Measurements from ENCODE around the gene OR8B4.
"Not testable (repeated sequence)": the region's sequence is repeated elsewhere in the genome, so short reads cannot be mapped to it uniquely, and the experiment has no call there.

OR8B4 gene, protein sequence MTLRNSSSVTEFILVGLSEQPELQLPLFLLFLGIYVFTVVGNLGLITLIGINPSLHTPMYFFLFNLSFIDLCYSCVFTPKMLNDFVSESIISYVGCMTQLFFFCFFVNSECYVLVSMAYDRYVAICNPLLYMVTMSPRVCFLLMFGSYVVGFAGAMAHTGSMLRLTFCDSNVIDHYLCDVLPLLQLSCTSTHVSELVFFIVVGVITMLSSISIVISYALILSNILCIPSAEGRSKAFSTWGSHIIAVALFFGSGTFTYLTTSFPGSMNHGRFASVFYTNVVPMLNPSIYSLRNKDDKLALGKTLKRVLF

GRCh38 chr11:124424384-124424921, at the start of gene OR8B4:
Gene OR8B4, minus strand, starts transcription at chr11:124424871. Its CDS starts 0 bp downstream, at chr11:124424871.
- DNase-seq: no peak

DNA sequence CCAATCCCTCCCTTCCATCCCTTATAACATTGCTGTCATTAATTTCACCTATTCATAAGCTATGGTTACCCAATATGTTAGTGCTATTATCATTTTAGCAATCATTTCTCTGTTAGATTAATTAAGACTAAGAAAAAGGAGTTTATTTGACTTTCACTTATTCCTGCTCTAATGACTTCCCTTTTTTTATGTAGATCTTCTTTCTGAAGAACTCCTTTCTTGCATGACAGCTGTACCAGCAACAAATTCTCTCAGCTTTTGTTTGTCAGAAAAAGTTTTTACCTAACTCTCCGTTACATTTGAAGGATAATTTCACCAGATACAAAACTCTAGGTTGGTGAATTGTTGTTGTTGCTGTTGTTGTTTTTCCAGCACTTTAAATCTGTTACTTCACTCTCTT, 49.4 kb upstream of the OR8B4 start:
- DNase-seq: peak; percentile 39

DNA sequence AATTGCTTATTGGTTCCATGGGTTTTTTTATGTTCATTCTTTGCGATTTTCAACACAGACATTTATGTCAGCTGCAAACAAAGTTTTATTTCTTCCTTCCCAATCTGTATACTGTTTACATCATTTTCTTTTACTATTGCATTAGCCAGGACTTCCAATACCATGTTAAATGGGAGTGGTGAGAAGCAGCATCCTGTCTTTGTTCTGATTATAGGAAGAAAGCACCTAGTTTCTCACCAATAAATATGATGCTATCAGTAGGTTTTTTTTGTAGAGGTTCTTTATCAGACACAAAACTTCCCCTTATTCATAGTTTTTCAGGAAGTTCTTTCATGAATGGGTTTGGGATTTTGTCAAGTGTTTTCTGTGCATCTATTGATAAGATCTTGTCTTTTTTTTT, 48.8 kb upstream of the OR8B4 start:
- peak; percentile 50 for DNase-seq

GRCh38 chr11:124470561-124471227, 46.0 kb upstream of the OR8B4 start:
- DNase-seq: no peak

DNA sequence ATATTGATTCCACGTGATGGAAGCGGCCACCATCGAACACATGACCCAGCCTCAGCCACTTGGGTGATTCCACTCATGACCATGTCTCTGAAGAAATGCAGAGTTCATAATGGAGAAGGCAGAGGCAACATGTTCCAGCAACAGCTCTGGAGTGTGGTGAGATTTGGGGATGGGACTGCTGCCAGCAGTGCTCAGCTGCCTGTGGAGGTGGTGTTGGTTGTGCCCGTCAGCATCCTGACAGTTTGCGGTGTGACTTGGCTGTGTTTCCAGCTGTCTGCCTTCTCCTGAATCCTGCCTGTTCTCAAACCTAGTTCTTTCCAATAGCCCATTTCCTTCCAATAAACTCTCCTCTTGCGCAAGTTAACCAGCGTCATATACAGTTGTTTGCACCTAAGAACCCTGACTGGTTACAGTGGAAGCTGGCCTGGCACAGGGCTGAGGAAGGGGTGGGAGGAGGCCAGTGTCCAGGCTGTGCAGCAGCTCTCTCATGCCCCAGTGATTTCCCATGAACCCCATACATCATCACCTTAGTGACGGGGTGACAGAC, 42.8 kb upstream of the OR8B4 start:
- DNase-seq: no peak

DNA sequence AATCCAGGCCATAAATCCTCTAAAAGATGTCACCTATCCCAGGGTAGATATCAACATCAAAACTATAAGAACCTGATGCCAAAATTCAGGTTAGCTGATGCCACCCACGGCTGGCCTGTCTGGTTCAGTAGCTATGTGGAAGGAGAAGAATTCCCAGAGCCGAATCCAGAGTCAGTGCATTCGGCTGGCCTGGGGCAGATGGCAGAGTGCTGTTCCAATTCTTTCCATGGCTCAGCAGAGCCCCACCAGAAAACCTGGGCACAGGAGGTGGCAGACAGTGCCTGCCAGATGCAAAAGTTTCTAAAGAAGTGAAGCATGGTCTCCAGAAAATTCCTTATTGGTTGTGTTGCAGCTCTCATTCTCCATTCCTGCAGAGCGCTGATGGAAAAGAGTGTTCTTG, 40.7 kb upstream of the OR8B4 start:
- no peak for DNase-seq

GRCh38 chr11:124463990-124464389, 39.3 kb upstream of the OR8B4 start:
- no peak for DNase-seq

GRCh38 chr11:124463324-124463723, 38.7 kb upstream of the OR8B4 start:
- DNase-seq: no peak

GRCh38 chr11:124460459-124460858, 35.8 kb upstream of the OR8B4 start:
- DNase-seq: peak; percentile 75

GRCh38 chr11:124459379-124459778, 34.7 kb upstream of the OR8B4 start:
- not testable (repeated sequence) for DNase-seq

DNA sequence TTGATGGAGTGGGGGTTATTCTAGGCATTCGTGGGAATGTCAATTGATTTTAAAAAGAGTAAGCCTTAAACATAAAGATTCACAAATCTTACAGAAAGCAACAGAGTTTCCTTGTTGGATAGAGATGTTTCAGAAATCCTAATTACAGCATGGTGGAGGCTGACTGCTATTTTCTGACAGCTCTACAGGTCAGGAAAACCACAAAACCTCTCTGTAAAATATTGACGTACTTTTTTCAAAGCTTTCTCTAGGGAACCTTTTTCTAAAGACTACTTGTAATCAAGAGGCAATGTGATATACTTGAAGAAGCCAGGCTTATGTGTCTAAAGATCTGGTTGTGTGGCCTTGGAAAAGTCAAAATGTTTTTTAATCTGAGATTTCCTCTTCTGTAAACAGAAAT, 29.9 kb upstream of the OR8B4 start:
- DNase-seq: peak; percentile 35

- DNase-seq: peak; percentile 92
Observed at GRCh38 chr11:124446916-124447315, 22.2 kb upstream of the OR8B4 start.

GRCh38 chr11:124445646-124446150, 21.0 kb upstream of the OR8B4 start, which contains the start of gene OR8B8:
Gene OR8B8, minus strand, starts transcription at chr11:124445696. Its CDS starts 4,611 bp downstream, at chr11:124441085.
- DNase-seq: peak; percentile 52

DNA sequence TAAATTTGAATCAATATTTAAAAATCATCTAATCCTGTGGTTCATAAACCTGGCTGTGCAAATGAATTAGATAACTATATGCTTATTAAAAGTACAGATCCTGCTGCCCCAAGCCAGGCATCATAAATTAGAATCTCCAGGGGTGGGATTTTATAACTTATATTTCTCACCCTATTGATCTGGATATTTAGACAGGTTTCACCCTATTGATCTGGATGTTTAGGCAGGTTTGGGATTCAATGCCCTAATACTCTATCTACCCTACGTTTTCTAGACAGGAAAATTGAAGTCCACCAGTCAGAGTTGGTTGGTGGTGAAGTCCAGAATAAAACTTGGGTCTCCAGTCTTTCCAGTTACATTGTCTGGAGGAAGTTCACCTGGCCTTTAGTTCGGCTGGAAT, 18.2 kb upstream of the OR8B4 start:
- no peak for DNase-seq

DNA sequence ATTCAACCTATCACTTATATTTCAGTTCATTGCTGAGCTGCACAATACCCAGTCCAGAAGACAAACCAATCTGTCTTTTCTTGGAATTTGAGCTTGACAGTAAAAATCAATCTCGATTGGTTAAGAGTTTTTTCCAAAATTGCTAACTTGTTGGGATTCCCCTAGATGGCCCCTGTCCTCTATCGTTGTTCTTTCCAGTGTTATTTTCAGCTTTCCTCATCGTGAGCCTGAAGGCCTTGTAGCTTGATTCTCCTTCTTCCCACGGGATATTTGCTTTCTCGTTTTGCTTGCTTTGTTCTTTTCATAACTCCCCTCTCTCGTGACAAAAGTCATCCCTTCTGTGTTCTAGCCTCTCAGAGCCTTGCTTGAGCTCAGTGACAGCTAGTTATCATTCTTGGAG, 17.8 kb upstream of the OR8B4 start:
- peak; percentile 66 for DNase-seq

DNA sequence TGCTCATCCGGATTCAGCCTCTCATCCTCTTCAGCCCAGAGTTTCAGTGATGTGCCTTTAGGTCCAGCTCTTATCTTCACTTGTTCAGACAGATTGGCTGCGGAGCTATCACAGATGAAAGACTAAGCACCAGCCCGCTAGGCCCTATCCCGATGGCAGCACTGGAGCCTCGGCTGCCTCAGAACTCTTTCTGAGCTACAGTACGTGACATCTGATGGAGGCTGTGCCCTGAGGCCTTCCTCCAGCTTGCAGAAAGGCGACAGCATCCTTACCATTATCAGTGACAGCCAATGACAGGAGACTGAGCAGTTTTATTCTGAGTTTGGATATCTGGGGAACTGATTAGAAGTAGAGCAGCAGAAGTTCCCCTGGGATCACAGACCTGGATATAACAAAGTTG, 16.8 kb upstream of the OR8B4 start:
- peak; percentile 78 for DNase-seq

GRCh38 chr11:124441081-124441480, 16.4 kb upstream of the OR8B4 start:
- DNase-seq: no peak

DNA sequence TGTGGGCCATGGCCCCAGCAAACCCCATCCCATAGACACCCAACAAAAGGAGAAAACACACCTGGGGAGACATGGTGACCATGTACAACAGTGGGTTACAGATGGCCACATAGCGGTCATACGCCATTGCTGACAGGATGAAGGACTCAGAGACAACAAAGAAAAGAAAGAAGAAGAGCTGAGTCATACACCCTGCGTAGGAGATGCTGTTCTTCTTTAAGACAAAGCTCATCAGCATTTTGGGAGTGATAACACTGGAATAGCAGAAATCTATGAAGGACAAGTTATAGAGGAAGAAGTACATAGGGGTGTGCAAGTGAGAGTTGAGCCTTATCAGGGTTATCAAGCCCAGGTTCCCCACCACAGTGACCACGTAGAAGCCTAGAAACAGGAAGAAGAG, 15.9 kb upstream of the OR8B4 start:
- DNase-seq: peak; percentile 97

DNA sequence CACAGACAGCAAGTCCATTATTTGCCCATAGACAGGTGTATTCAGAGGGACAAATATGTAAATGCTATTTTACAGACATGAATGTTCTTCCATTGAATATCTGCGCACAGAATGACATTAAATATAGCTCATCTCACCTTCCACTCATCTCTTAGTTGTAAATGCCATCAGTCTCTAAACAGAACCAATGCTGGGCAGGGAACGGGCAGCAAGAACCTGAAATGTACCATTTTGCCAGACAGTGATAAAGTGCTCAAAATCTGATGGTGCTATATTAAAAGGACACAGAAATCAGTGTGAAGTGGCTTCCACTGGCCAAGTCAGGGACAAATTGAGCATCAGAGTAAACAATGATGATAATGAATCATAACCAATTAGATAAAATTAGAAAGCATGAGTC, 10.0 kb upstream of the OR8B4 start:
- DNase-seq: no peak

GRCh38 chr11:124429599-124429998, 4.9 kb upstream of the OR8B4 start:
- peak; percentile 66 for DNase-seq

DNA sequence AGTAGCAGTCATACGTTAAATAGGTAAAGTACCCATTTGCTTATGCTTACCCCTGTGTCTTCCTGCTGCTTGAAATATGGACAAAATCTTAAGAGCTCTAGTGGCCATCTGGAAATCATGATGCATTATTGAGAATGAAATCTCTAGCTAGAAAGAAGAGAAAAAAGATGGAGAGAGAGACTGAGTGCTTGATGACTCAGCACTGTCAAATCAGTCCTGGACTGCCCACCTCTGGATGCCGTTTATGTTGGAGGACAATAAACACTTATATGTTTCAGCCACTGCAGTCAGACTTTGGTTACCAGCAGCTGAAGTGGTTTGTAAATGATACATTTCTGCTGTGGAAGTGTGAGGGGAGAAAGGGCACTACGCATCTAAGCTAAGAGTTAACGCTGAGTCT, 3.6 kb downstream of the OR8B4 start:
- no peak for DNase-seq

DNA sequence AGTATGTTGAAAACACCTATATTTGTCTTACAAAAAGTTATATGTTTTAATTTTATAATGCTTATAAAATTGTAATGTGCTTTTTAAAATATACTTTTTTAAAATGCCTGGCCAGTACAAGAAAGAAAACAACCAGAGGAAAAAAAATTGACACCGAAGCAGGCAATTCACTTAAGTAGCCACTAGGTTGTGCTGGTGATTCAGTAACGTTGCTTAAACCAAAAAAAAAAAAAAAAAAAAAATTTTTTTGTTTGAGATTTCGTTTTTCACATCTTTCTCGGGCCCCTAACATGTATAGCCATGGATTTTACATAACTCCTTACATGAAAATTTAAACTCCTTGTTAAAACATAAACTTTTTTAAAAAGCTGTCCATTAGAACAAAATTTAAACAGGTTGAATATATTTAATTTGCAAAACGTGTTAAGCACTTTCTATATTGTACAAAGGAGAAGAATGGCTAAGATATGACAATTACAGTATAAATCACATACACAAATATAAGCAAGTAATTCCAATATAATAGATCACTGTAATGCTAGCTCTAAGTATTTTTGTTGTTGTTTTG, 9.2 kb downstream of the OR8B4 start:
- peak; percentile 91 for DNase-seq

GRCh38 chr11:124409906-124410305, 14.8 kb downstream of the OR8B4 start:
- no peak for DNase-seq
